ENCODE data around the gene NSD2. TPM values are rescaled to one million over a fixed set of nuclear protein-coding genes. Genes with fewer than 3 reads are reported as not detected.

Gene NSD2
- total RNA-seq, 1 donor from 2014 or later, result 176 TPM

DNA sequence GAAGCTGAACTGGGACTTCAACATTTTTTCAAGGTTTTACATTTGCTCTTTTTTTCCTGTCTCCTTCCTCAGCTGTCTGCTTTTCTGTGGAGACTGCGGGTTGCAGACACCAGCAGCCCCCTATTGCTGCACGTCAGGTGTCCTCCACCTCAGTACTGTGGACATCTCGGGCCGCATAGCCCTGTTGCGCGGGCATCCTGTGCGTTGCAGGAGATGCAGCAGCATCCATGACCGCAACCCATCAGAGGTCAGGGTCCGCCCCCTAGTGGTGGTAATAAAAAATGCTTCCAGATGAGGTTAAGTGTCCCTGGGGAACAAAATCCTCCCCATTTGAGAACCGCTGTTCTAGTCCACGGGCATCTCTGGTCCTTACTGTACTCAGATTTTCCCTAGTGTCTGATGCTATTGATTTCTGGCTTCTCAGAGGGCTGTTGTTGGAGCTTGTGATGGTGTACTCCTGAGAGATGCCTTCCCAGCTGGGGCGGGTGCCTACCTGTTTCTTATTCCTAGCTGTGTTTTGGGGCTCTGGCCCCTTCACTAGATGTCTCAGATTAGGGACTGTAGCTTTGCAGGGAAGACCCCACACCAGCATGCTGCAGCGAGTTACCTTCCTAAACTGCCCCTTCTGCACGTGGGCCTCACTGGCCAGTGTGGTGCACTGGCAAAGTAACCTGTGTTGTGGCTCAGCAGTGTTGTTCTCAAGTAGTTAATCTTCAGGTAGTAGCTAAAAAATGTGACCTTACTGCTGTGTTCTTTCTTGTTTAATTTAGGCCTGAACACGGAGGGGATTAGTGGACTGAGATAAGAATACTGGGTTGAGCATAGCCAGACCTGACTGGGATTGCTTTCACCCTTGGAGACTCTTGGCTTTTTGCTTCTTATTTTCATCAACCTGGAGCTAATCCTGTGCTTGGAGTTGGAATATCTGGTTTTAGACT, 28.2 kb downstream of the NSD2 start:
- peaks cover 40% of the 10 kb centered on the region for H3F3A ChIP-seq (ENCODE audit: low read depth)
- H4K20me1 ChIP-seq (ENCODE audit: low read depth), result peaks cover 100% of the 10 kb centered on the region
- H3K27ac ChIP-seq, result peak overlapping the region; percentile 53
- TF ChIP-seq, protein P1, sequence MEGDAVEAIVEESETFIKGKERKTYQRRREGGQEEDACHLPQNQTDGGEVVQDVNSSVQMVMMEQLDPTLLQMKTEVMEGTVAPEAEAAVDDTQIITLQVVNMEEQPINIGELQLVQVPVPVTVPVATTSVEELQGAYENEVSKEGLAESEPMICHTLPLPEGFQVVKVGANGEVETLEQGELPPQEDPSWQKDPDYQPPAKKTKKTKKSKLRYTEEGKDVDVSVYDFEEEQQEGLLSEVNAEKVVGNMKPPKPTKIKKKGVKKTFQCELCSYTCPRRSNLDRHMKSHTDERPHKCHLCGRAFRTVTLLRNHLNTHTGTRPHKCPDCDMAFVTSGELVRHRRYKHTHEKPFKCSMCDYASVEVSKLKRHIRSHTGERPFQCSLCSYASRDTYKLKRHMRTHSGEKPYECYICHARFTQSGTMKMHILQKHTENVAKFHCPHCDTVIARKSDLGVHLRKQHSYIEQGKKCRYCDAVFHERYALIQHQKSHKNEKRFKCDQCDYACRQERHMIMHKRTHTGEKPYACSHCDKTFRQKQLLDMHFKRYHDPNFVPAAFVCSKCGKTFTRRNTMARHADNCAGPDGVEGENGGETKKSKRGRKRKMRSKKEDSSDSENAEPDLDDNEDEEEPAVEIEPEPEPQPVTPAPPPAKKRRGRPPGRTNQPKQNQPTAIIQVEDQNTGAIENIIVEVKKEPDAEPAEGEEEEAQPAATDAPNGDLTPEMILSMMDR (IDR thresholded peaks at IDR 0.05), result peak; percentile 90
- TF ChIP-seq EZH2phosphoT487 (IDR thresholded peaks at IDR 0.05), result no peak
- no peak overlapping the region for H3K27ac Mint-ChIP-seq
- H3K27me3 Mint-ChIP-seq (ENCODE audit: insufficient read depth, low read depth), result peaks cover 2% of the 10 kb centered on the region
- H3K9ac ChIP-seq, result no peak overlapping the region
- no peak overlapping the region for H3K4me3 ChIP-seq
- H3K4me2 ChIP-seq, result peak overlapping the region; percentile 25
- H3K36me3 ChIP-seq, result no peaks in the 10 kb centered on the region
- H3K27me3 ChIP-seq, result no peaks in the 10 kb centered on the region
- no peaks in the 10 kb centered on the region for H3K9me3 Mint-ChIP-seq
- peaks cover 38% of the 10 kb centered on the region for H3K36me3 Mint-ChIP-seq
- H2AFZ ChIP-seq (replicated peaks), result no peak overlapping the region
- no peaks in the 10 kb centered on the region for H3K9me3 ChIP-seq (ENCODE audit: low read depth)
- peaks cover 5% of the 10 kb centered on the region for H3K4me1 ChIP-seq
- DNase-seq (ENCODE audit: low spot score), result peak; percentile 88
- peaks cover 100% of the 10 kb centered on the region for H3K79me2 ChIP-seq (ENCODE audit: low read depth)
- H3K4me3 Mint-ChIP-seq, result peak overlapping the region; percentile 66
- H3K4me1 Mint-ChIP-seq, result peaks cover 26% of the 10 kb centered on the region

DNA sequence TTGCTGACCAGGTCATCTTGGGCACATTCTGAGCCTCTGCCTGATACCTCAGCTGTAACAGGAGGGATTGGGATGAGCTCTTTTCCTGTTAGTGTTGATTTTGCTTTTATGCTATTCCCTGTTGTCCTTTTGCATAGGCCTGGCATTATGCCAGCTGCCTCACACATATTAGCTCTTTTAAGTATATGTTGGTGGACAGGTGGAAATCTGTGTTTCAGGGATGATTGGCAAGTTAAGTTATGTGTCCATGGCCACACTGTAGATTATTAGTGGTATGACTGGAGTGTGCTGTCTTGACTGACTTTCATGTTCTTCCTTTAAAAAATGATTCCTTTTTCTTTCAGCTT, 28.9 kb downstream of the NSD2 start:
- Mint-ChIP-seq H3K4me1 (peaks cover 26% of the 10 kb centered on the region), H3K27me3 (ENCODE audit: insufficient read depth, low read depth) (peaks cover 2% of the 10 kb centered on the region), H3K36me3 (peaks cover 39% of the 10 kb centered on the region), H3K4me3 (no peak overlapping the region), H3K27ac (no peak overlapping the region), H3K9me3 (no peaks in the 10 kb centered on the region)
- H3K4me3 ChIP-seq, result no peak overlapping the region
- no peak for DNase-seq (ENCODE audit: low spot score)
- TF ChIP-seq EZH2phosphoT487 (IDR thresholded peaks at IDR 0.05), result no peak
- TF ChIP-seq, protein P1 (IDR thresholded peaks at IDR 0.05), result no peak
- no peak for TF ChIP-seq EZH2 (IDR thresholded peaks at IDR 0.05)
- H3K27me3 ChIP-seq, result no peaks in the 10 kb centered on the region
- peaks cover 100% of the 10 kb centered on the region for H4K20me1 ChIP-seq (ENCODE audit: low read depth)
- peaks cover 36% of the 10 kb centered on the region for H3F3A ChIP-seq (ENCODE audit: low read depth)
- no peaks in the 10 kb centered on the region for H3K9me3 ChIP-seq (ENCODE audit: low read depth)
- no peak overlapping the region for H2AFZ ChIP-seq (replicated peaks)
- H3K4me2 ChIP-seq, result no peak overlapping the region
- H3K36me3 ChIP-seq, result no peaks in the 10 kb centered on the region
- peaks cover 100% of the 10 kb centered on the region for H3K79me2 ChIP-seq (ENCODE audit: low read depth)
- H3K27ac ChIP-seq, result no peak overlapping the region
- H3K9ac ChIP-seq, result no peak overlapping the region
- peaks cover 5% of the 10 kb centered on the region for H3K4me1 ChIP-seq

DNA sequence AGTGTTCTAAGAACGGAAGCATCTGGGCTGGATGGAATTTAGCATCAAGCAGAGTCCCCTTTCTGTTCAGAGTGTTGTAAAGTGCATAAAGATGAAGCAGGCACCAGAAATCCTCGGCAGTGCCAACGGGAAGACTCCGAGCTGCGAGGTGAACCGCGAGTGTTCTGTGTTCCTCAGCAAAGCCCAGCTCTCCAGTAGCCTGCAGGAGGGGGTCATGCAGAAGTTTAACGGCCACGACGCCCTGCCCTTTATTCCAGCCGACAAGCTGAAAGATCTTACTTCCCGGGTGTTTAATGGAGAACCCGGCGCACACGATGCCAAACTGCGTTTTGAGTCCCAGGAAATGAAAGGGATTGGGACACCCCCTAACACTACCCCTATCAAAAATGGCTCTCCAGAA, 29.4 kb downstream of the NSD2 start:
- Mint-ChIP-seq H3K4me1 (peaks cover 26% of the 10 kb centered on the region), H3K9me3 (no peaks in the 10 kb centered on the region), H3K4me3 (no peak overlapping the region), H3K27ac (no peak overlapping the region), H3K27me3 (ENCODE audit: insufficient read depth, low read depth) (peaks cover 2% of the 10 kb centered on the region), H3K36me3 (peaks cover 37% of the 10 kb centered on the region)
- peaks cover 35% of the 10 kb centered on the region for H3F3A ChIP-seq (ENCODE audit: low read depth)
- H3K36me3 ChIP-seq, result no peaks in the 10 kb centered on the region
- H3K9ac ChIP-seq, result no peak overlapping the region
- H3K9me3 ChIP-seq (ENCODE audit: low read depth), result no peaks in the 10 kb centered on the region
- no peak overlapping the region for H3K4me2 ChIP-seq
- no peak overlapping the region for H2AFZ ChIP-seq (replicated peaks)
- H3K27ac ChIP-seq, result no peak overlapping the region
- TF ChIP-seq, protein P1 (IDR thresholded peaks at IDR 0.05), result no peak
- TF ChIP-seq EZH2phosphoT487 (IDR thresholded peaks at IDR 0.05) (no peak), EZH2 (IDR thresholded peaks at IDR 0.05) (no peak)
- H3K79me2 ChIP-seq (ENCODE audit: low read depth), result peaks cover 100% of the 10 kb centered on the region
- H3K4me1 ChIP-seq, result peaks cover 5% of the 10 kb centered on the region
- H4K20me1 ChIP-seq (ENCODE audit: low read depth), result peaks cover 100% of the 10 kb centered on the region
- H3K27me3 ChIP-seq, result no peaks in the 10 kb centered on the region
- no peak for DNase-seq (ENCODE audit: low spot score)
- no peak overlapping the region for H3K4me3 ChIP-seq
